HG03354 (cell line): Measurements from ENCODE around the gene CCDC157.
A peak's percentile ranks its signal among the peaks of the same experiment; 100 is the strongest.

Experiments
- ATAC-seq: cut with Tn5 transposase; IDR thresholded peaks from one replicate; pipeline ENCODE4 v1.9.1; 2021; ENCODE audit warnings: mild to moderate bottlenecking; ENCODE audit not compliant: unreplicated experiment, poor library complexity, severe bottlenecking

The CCDC157 gene

DNA sequence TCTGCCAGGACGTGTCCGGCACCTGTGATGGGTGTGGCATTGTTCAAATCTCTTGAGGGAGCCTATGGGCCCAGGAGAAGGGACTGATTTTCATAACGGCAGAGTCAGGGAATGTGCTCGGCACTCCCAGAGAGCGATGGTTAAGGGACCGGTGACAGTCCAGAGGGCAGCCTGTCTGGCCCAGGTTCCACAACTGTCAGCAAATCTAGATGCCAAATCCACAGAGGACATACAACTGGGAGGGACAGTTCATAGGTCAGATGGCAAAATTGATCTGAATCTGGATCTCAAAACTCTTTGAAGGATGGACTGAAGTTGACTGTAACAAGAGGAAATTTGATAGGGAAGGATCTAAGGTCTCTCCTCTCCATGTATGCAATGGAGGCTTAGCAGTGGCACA is 47.5 kb downstream of the CCDC157 start:
- ATAC-seq: no peak

GRCh38 chr22:30405731-30406130 is 48.9 kb downstream of the CCDC157 start:
- ATAC-seq: no peak

GRCh38 chr22:30406400-30406799 is 49.6 kb downstream of the CCDC157 start:
- no peak for ATAC-seq

DNA sequence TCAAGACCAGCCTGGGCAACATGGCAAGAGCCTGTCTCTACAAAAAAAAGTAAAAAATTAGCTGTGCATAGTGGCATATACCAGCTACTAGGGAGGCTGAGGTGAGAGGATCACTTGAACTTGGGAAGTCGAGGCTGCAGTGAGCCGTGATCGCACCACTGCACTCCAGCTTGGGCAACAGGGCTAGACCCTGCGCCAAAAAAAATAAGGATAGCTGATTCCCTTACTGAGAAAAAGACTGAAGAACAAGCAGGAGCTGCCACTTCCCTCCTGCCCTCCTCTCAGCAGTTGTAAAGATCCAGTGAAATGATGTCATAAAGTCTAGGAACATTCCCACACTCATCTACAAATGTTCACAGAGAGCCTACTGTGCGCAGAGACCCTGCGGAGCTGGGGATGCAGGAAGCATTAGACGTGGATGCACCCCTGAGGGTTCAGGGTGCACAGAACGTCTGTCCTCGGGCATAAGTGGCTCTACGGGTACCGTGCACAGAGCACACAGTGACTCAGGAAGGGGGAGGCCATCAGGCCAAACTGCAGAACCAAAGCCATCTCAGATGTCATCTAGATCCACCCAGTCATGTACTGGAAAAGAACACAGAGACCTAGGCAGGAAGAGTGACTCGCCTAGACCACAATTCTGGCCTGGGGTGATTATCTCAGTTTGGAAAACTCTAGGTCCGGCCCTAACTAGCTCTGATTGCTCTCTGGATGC is 51.7 kb downstream of the CCDC157 start:
- no peak for ATAC-seq

DNA sequence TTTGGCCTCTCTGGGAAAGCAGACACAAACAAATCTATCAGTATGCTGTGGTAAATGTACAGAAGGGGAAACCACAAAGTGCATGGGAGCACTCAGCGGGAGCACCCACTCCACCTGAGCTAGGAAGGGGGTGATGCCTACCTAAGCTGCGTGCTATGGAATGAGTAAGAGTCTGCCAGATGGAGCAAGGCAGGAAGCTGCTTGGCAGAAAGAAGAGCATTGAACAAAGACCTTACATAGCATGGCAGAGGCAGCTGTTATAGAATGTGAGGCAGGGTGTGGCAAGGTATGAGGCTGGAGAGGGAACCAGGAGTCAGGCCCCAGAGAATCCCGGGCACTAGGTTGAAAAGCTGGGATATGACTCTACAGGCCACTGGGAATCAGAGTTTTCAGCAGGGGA is 55.0 kb downstream of the CCDC157 start:
- no peak for ATAC-seq

DNA sequence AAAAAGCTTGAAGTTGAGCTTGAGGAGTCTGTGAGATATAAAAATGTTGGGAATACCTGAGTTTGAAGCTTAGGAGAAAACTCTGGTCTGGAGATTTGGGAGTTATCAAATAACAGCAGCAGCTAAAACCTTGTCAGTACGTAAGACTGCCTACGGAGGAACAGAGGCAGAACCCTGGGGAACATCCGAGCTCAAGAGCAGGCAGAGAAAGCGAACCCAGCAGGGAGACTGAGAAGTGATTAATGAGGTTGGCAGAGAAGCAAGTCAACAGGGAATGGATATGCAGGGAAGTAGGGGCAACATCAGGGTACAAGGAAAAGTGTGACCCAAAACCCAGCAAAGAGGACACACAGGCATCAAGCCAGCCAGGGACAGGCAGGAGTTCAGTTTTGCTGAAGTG is 56.2 kb downstream of the CCDC157 start:
- no peak for ATAC-seq

DNA sequence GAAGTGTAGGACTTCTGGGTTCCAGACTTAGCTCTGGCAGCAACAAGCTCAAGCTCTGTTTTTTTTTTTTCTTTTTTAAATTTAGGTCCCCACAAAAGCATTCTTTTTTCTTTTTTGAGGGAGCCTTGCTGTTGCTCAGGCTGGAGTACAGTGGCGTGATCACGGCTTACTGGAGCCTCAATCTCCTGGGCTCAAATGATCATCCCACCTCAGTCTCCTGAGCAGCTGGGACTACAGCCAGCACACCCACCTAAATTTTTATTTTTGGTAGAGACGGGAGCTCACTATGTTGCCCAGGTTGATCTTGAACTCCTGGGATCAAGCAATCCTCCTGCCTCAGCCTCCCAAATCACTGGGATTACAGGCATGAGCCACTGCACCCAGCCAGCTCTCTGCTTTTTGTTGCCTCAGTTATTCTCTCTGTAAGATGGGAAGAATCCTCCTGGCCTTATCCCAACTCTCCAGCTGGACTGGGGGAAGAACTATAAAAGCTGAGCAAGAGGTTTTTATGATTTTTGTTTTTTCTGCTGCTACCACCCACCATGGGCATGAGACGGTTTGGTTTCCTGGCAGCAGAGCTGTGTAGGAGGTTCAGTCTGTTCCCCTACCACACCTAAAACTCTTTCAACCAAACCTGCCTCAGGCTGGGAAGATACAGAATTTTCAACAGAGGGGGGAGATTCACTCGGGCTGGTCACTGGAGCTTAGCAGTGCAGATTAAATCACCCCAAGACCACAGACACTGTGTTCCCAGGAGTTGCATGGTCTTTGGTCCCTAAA is 57.1 kb downstream of the CCDC157 start:
- ATAC-seq: no peak

DNA sequence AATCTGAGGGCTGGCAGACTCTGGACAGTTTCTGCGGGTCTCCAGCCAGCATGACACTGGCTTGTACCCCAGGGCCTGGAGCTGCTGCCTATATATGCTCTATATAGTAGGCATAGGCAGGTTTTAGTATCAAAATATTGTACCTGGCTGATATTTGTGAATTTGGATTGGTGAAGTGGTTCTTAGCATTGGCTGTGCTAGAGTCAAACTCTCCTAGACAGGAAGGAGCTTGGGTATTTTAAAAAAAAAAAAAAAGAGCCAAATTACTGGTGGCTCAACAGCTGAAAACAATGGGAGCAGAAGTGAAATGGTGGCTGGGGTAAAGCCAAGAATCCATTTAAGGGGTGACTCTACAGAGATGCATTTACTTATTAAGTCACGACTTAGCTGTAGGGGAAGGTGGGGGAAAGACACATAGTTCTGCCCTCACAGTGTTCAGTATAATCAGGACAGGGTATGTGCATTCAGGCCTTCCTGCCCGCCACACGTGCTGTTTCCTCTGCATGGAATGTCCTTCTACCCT is 57.8 kb downstream of the CCDC157 start:
- ATAC-seq: no peak

DNA sequence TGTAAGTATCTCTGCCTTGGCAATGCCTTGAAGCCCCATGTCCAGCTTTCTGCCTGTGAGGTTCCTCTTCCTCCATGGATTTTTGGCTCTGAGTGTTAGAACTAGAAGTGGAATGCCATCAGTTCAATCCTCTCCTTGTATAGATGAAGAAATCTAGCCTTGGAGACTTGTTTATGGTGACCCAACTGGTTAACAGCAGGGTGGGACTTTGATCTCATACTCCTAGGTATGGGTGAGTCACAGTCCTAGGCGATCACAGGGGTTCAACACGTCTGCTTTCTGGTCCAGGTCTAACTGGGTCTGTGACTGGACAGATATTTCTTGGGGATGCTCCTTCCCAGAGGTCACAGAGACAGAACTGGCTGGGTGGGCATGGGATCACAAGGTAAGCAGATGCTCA is 59.6 kb downstream of the CCDC157 start:
- no peak for ATAC-seq

GRCh38 chr22:30416837-30417236 is 60.0 kb downstream of the CCDC157 start:
- ATAC-seq: no peak

DNA sequence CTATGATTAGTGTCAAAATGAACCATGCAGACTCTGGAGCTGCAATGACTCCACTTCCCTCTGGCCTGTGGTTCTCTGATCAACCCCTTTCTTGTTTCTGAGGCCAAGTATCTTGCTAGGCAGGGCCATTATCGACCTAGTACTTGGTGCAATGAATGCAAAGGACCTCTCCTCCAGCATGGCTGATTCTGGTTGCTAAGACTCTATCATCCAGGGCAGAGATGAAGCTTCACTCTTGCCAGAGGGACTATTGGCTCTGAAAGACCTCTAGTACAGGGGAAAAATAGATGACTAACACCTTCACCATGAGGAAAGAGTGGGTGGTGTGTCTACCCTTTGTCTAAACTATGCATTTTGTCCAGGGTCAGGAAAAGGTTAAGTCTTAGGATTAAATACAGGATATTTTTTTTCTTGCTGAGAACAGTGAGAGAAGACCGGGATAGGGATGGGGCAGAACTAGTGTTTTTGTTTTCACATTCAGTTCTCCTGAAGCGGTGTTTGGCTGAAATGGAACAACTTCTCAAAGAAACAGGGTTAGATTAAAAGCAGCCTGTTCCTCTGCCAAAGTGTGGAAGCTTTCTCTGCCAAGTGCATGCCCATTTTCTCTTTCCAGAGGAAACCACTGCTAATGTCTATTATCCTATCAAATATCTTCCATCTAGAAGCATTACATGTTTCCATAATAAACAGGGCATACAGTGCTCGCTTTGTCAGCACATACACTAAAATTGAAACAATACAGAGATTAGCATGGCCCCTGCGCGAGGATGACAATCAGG is 63.7 kb downstream of the CCDC157 start:
- no peak for ATAC-seq

DNA sequence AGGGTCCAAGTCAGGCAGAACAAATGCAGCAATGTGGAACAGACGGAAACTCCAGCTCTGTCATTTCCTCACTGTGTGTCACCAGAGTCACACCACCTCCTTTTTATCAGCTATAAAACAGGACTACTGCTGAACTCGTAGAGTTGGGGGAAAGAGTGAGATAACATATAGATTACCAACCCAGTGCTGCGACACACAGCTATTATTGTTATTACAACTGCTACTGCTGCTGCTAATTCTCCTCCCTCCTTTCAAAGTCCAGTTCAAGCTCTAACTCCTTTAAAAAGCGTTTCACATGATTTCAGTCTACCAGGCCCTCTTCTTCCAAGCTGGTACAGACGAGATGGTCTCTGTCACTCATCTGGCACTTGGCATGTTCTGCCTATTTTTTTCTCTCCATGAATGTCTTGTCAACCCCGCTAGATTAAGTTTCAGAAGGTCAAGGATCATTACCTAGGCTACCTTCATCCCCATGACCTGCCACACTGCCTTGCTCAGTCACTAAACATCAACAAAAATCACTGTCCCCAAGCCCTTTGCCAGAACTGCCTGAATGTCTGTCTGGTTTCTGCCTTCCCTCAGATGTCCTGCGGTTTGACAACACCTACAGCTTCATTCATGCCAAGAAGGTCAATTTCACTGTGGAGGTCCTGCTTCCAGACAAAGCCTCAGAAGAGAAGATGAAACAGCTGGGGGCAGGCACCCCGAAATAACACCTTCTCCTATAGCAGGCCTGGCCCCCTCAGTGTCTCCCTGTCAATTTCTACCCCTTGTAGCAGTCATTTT is 65.1 kb downstream of the CCDC157 start:
- ATAC-seq: no peak

DNA sequence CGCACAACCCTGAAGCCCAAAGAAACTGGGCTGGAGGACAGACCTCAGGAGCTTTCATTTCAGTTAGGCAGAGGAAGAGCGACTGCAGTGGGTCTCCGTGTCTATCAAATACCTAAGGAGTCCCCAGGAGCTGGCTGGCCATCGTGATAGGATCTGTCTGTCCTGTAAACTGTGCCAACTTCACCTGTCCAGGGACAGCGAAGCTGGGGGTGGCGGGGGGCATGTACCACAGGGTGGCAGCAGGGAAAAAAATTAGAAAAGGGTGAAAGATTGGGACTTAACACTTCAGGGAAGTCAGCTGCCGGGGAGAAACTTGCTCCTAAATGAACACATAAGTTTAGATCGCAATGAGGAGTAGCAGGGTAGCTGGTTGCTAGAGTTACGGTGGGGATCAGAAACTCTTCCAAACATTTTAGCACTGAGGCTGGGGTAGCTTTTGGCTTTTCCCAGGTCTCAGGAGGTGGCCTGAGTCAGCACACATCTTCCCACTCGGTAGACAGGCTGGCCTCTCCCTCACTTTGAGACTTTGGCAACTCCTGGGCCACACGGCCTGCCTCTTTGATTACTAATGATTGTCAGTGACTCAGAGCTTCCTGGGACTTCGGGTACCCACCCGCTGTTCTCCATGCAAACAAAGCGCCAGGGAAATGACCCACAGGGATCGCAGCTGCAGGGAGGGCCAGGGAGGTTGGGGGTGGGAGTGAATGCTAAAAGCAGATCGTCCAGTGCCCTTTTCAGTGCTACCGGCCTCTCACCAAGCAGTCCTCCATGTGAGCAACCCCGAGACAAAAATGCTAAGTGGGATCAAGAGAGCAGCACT is 65.9 kb downstream of the CCDC157 start:
- no peak for ATAC-seq

- peak; percentile 35 for ATAC-seq
These were observed 66.6 kb downstream of the CCDC157 start for GRCh38 chr22:30423301-30423958.

GRCh38 chr22:30423959-30424533 is 67.2 kb downstream of the CCDC157 start:
- ATAC-seq: peak; percentile 83

GRCh38 chr22:30424534-30425326 is 67.9 kb downstream of the CCDC157 start:
- ATAC-seq: no peak

- ATAC-seq: no peak
These were observed 68.5 kb downstream of the CCDC157 start for GRCh38 chr22:30425327-30425615.
